Activated CD4-positive, alpha-beta T cell treated with anti-CD3 and anti-CD28 coated beads, Interleukin-2, amount 10 ng/mL, durations not matched to agents 24 days and 14 days (primary cell): ENCODE measurements around the gene SLC25A33. TPM values are rescaled to one million over a fixed set of nuclear protein-coding genes. Genes with fewer than 3 reads are reported as not detected.
"Not testable (repeated sequence)": the region's sequence is repeated elsewhere in the genome, so short reads cannot be mapped to it uniquely, and the experiment has no call there.

Source experiments
- DNase-seq: peaks from one replicate; pipeline ENCODE4 v3.0.0; 2022
- H3K27ac Mint-ChIP-seq: one replicate; pipeline ENCODE4 v1.8.0; 2022; ENCODE audit warnings: mild to moderate bottlenecking, mixed read lengths
- H3K27me3 Mint-ChIP-seq: one replicate; pipeline ENCODE4 v1.8.0; 2022; ENCODE audit warnings: mixed read lengths
- H3K36me3 Mint-ChIP-seq: one replicate; pipeline ENCODE4 v1.8.0; 2022; ENCODE audit warnings: low read depth, mild to moderate bottlenecking, mixed read lengths
- H3K4me1 Mint-ChIP-seq: one replicate; pipeline ENCODE4 v1.8.0; 2021; ENCODE audit warnings: mixed read lengths
- H3K4me3 Mint-ChIP-seq: one replicate; pipeline ENCODE4 v1.8.0; 2022; ENCODE audit warnings: mild to moderate bottlenecking, moderate library complexity, mixed read lengths
- H3K9me3 Mint-ChIP-seq: one replicate; pipeline ENCODE4 v1.8.0; 2021; ENCODE audit warnings: mixed read lengths
- intact Hi-C: fragments of 100-400 bp; cut with micrococcal nuclease; formaldehyde crosslinking; loops from one replicate; pipeline ENCODE4 v1.15.1; 2023
- total RNA-seq: library from RNA; stranded (reverse); gene quantifications from 2 replicates; pipeline ENCODE4 v1.2.3, GENCODE V29; 2022

SLC25A33 gene
- total RNA-seq, 1 donor from 2014 or later: 11.4 TPM

GRCh38 chr1:9557624-9558023 lies 18.4 kb downstream of the SLC25A33 start:
- Mint-ChIP-seq H3K27ac (no peak overlapping the region), H3K4me3 (no peak overlapping the region), H3K27me3 (no peaks in the 10 kb centered on the region), H3K9me3 (no peaks in the 10 kb centered on the region), H3K4me1 (peaks cover 24% of the 10 kb centered on the region), H3K36me3 (peaks cover 34% of the 10 kb centered on the region)
- intact Hi-C loops: no loop called here
- no peak for DNase-seq

GRCh38 chr1:9558271-9558945 lies 19.1 kb downstream of the SLC25A33 start:
- Mint-ChIP-seq H3K27ac (no peak overlapping the region), H3K27me3 (no peaks in the 10 kb centered on the region), H3K4me1 (peaks cover 24% of the 10 kb centered on the region), H3K4me3 (no peak overlapping the region), H3K36me3 (peaks cover 37% of the 10 kb centered on the region), H3K9me3 (no peaks in the 10 kb centered on the region)
- DNase-seq: no peak
- intact Hi-C loops: no loop called here

DNA sequence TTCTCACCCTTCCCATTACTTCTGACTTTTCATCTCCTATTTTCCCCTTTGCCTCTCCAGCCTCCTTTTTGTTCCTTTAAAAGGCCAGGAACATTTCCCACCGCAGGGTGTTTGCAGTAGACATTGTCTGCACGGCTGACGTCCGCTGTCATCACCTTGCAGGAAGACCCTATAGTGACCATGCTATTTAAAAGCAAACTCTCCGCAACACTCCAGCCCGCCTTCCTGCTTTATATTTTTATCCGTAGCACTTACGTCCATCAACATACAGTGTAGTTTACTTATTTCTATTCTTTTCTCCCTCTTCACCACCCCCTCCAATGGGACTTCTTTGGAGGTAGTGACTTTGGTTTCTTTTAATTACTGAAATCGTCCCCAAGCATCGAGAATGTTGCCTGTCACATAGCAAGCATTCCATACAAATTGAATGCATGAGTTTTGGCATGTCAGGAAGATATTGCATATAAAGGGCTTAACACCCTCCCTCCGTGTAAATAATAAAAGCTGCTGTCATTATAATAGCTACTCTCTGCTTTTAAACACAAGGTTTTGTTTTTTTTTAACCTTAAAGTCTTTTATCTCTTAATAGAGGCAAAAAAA lies 19.8 kb downstream of the SLC25A33 start:
- Mint-ChIP-seq H3K9me3 (no peaks in the 10 kb centered on the region), H3K27me3 (no peaks in the 10 kb centered on the region)

GRCh38 chr1:9559673-9560072 lies 20.4 kb downstream of the SLC25A33 start:
- intact Hi-C loops: no loop called here
- Mint-ChIP-seq H3K27me3 (no peaks in the 10 kb centered on the region), H3K9me3 (no peaks in the 10 kb centered on the region), H3K4me1 (peaks cover 24% of the 10 kb centered on the region), H3K36me3 (peaks cover 43% of the 10 kb centered on the region), H3K27ac (no peak overlapping the region), H3K4me3 (no peak overlapping the region)
- DNase-seq: no peak

More for the DNA sequence above, 19.8 kb downstream of the SLC25A33 start:
- intact Hi-C loops: no loop called here
- no peak overlapping the region for H3K4me3 Mint-ChIP-seq
- peaks cover 41% of the 10 kb centered on the region for H3K36me3 Mint-ChIP-seq
- DNase-seq: no peak
- peaks cover 24% of the 10 kb centered on the region for H3K4me1 Mint-ChIP-seq
- H3K27ac Mint-ChIP-seq: no peak overlapping the region

DNA sequence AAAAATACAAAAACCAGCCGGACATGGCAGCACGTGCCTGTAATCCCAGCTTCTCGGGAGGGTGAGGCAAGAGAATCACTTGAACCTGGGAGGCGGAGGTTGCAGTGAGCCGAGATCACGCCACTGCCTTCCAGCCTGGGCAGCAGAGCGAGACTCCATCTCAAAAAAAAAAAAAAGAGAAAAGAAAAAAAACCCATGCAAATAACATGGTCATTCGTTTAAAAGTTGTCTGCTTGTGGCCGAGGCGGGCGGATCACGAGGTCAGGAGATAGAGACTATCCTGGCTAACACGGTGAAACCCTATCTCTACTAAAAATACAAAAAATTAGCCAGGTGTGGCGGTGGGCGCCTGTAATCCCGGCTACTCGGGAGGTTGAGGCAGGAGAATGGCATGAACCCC lies 20.8 kb downstream of the SLC25A33 start:
- DNase-seq, intact Hi-C loops, H3K27ac Mint-ChIP-seq, H3K4me3 Mint-ChIP-seq, H3K27me3 Mint-ChIP-seq, H3K9me3 Mint-ChIP-seq: not testable (repeated sequence)
- H3K4me1 Mint-ChIP-seq: peaks cover 24% of the 10 kb centered on the region
- H3K36me3 Mint-ChIP-seq: peaks cover 45% of the 10 kb centered on the region

DNA sequence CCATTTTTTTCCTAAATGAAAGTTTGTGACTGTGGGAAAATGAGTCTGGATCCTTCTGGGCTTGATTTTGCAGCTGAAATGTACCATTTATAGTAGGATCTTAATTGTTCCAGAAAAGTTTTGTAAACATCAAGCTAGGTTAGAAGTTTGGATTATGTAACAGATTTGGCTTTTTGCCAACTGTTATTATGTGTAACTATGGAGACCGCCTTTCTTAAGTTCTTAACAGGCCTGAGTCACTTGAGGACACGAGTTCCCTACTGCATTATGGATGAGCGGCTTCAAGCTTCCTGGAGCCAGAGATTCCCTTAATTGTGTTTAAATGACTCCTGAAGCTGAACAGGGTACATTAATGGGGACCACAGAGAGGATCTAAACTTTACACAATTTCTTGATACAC lies 22.2 kb downstream of the SLC25A33 start:
- intact Hi-C loops: no loop called here
- Mint-ChIP-seq H3K4me3 (no peak overlapping the region), H3K36me3 (peaks cover 34% of the 10 kb centered on the region), H3K9me3 (no peaks in the 10 kb centered on the region), H3K27ac (no peak overlapping the region), H3K4me1 (peaks cover 22% of the 10 kb centered on the region), H3K27me3 (no peaks in the 10 kb centered on the region)
- DNase-seq: no peak

GRCh38 chr1:9569267-9569666 lies 30.0 kb downstream of the SLC25A33 start:
- Mint-ChIP-seq H3K27ac (no peak overlapping the region), H3K36me3 (peaks cover 32% of the 10 kb centered on the region), H3K27me3 (no peaks in the 10 kb centered on the region), H3K4me3 (no peak overlapping the region), H3K4me1 (no peaks in the 10 kb centered on the region), H3K9me3 (no peaks in the 10 kb centered on the region)
- DNase-seq: no peak
- intact Hi-C loops: no loop called here

DNA sequence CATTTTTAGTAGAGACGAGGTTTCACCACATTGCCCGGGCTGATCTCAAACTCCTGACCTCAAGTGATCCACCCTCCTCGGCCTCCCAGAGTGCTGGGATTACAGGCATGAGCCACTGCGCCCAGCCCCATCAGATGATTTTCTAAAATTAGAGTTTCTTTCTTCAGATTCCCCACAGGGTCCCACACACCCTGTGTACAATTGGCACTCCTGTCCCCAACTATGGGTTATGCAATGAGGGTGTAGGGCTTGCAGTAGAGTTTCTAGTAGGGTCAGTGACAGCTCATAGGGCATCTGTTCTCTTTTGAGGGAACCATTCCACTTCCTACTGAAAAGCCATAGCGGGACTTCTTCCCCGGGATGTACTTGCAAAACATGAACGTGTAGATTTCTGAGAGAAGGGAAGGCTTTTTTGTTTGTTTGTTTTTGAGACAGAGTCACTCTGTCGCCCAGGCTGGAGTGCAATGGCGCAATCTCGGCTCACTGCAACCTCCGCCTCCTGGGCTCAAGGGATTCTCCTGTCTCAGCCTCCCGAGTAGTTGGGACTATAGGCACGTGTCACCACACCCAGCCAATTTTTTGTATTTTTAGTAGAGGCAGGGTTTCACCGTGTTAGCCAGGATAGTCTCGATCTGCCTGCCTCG lies 31.7 kb downstream of the SLC25A33 start:
- H3K36me3 Mint-ChIP-seq: peaks cover 33% of the 10 kb centered on the region
- H3K27me3 Mint-ChIP-seq, H3K27ac Mint-ChIP-seq, H3K9me3 Mint-ChIP-seq, H3K4me1 Mint-ChIP-seq, intact Hi-C loops, H3K4me3 Mint-ChIP-seq, DNase-seq: not testable (repeated sequence)

DNA sequence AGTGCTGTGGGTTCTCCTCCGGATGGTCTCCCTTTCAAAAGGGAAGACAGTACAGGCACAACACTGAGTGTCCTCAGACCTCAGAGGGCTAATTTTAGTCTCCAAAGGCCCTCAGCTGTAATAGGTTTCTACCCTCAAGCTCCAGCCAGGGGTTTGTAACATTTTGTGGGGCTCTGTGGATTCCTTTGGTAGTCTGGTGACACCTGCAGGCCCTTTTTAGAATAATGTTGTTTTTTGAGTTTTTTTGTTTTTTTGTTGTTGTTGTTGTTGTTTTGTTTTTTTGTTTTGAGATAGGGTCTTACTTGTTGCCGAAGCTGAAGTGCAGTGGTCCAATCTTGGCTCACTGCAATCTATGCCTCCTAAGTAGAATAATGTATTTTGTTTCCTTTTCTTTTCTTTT lies 34.5 kb downstream of the SLC25A33 start:
- Mint-ChIP-seq H3K4me3 (no peak overlapping the region), H3K36me3 (peaks cover 36% of the 10 kb centered on the region), H3K4me1 (no peaks in the 10 kb centered on the region), H3K27ac (no peak overlapping the region), H3K9me3 (no peaks in the 10 kb centered on the region), H3K27me3 (no peaks in the 10 kb centered on the region)
- intact Hi-C loops: loop anchor here (1.0 kb wide), 1 partner anchor 78 kb away; no protein-coding TSS in a partner anchor
- DNase-seq: no peak

- no peaks in the 10 kb centered on the region for H3K9me3 Mint-ChIP-seq
- peaks cover 29% of the 10 kb centered on the region for H3K36me3 Mint-ChIP-seq
- intact Hi-C loops: no loop called here
- no peak overlapping the region for H3K4me3 Mint-ChIP-seq
- H3K4me1 Mint-ChIP-seq: no peaks in the 10 kb centered on the region
- no peaks in the 10 kb centered on the region for H3K27me3 Mint-ChIP-seq
- no peak overlapping the region for H3K27ac Mint-ChIP-seq
- no peak for DNase-seq
Observed at GRCh38 chr1:9575486-9575885, 36.2 kb downstream of the SLC25A33 start.

DNA sequence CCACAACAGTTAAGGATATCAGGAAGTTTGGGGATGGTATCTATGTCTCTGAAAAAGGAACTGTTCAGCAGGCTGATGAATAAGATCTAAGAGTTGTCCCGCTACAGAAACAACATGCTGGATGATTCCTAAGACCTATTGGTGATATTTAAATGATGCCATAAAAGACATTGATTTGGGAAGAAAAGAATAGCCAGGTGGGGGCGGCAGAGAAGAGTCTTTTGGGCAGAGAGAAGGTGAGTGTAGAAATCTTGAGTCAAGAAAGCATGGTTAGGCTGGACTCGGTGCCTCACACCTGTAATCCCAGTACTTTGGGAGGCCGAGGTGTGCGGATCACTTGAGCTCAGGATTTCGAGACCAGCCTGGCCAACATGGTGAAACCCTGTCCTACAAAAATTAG lies 37.6 kb downstream of the SLC25A33 start:
- Mint-ChIP-seq H3K27me3 (no peaks in the 10 kb centered on the region), H3K27ac (no peak overlapping the region), H3K36me3 (peaks cover 32% of the 10 kb centered on the region), H3K4me3 (no peak overlapping the region), H3K9me3 (no peaks in the 10 kb centered on the region), H3K4me1 (peaks cover 2% of the 10 kb centered on the region)
- intact Hi-C loops: no loop called here
- DNase-seq: no peak

DNA sequence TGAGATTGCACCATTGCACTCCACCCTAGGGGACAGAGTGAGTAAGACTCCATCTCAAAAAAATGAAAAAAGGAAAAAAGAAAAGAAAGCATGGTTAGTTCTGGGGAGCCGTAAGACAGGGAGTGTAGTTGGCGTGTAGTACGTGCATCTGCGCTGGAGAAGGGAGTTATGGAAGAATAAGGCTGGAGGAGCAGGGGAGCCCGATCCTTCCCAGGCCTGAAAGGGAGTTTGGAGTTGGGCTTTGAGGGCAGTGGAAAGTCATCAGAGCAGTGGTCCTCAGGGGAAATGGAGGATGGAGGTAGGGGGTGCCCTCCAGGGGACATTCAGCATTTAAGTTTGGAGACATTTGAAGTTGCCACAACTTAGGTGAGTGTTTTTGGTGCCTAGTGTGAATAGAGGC lies 38.2 kb downstream of the SLC25A33 start:
- H3K9me3 Mint-ChIP-seq: no peaks in the 10 kb centered on the region
- intact Hi-C loops: no loop called here
- peaks cover 35% of the 10 kb centered on the region for H3K36me3 Mint-ChIP-seq
- peaks cover 2% of the 10 kb centered on the region for H3K4me1 Mint-ChIP-seq
- H3K27me3 Mint-ChIP-seq: no peaks in the 10 kb centered on the region
- no peak for DNase-seq
- H3K4me3 Mint-ChIP-seq: no peak overlapping the region
- H3K27ac Mint-ChIP-seq: no peak overlapping the region

DNA sequence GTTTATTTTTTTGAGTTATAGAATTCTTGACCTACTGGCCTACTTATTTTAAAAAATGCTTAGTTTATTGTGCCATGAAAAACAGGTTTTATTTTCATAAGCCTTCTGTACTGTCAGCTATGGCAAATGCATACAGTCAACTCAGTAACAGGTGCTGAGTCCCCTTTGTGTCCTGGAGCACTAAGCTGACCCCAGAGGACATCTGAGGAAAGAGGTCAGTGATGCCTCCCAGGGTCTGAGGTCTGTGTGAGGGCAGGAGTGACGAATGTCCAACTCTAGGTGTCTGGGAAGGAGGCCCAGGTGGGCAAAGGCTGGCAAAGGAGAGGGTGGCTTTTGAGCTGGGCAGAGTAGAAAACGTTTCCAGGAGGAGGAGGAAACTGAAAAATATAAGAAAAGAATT lies 41.7 kb downstream of the SLC25A33 start:
- DNase-seq: no peak
- Mint-ChIP-seq H3K36me3 (peaks cover 24% of the 10 kb centered on the region), H3K27ac (no peak overlapping the region), H3K27me3 (no peaks in the 10 kb centered on the region), H3K4me1 (peaks cover 2% of the 10 kb centered on the region), H3K4me3 (no peak overlapping the region), H3K9me3 (no peaks in the 10 kb centered on the region)
- intact Hi-C loops: no loop called here

GRCh38 chr1:9586147-9586766 lies 47.0 kb downstream of the SLC25A33 start:
- Mint-ChIP-seq H3K27me3 (no peaks in the 10 kb centered on the region), H3K36me3 (peaks cover 13% of the 10 kb centered on the region), H3K9me3 (no peaks in the 10 kb centered on the region), H3K4me1 (peaks cover 12% of the 10 kb centered on the region), H3K4me3 (no peak overlapping the region), H3K27ac (no peak overlapping the region)
- no peak for DNase-seq
- intact Hi-C loops: no loop called here
